Spleen (tissue), 7 donors: ENCODE data around the gene DHX34.

Source experiments
- CTCF ChIP-seq, 11 experiments: fragments of 200-600 bp in 7 of 11; fragments of 450-650 bp in 4 of 11; sonication (generic) in 4 of 11; IDR thresholded peaks in 8 of 11; conservative IDR thresholded peaks in 3 of 11; 1 replicate in 7 of 11; 2 replicates in 4 of 11; pipeline versions ENCODE4 v1.4.0 to v1.8.0; 2016 to 2021; ENCODE audit warnings: antibody characterized with exemption in 11 of 11, inconsistent platforms in 4 of 11, mild to moderate bottlenecking in 1 of 11
- POLR2A ChIP-seq, 3 donors: fragments of 450-650 bp; IDR thresholded peaks; one replicate each; pipeline ENCODE4 v1.5.1; 2017; ENCODE audit warnings: antibody characterized with exemption in 3 of 3, mild to moderate bottlenecking in 1 of 3
- donor health status: DM: no; HTN: no; CAD: no; lungs with moderate emphysema.
- donor health status: DM: no; HTN: no; CAD: no.
- donor health status: DM: no; HTN: no; CAD: no.

GRCh38 chr19:47344425-47344824 is 4.7 kb upstream of the DHX34 start:
- TF ChIP-seq CTCF (IDR thresholded peaks at IDR 0.05 in 8 of 11, conservative IDR thresholded peaks at IDR 0.05 in 3 of 11) (no peak), POLR2A (IDR thresholded peaks at IDR 0.05) (no peak)
